H9 (cell line): ENCODE data around the gene ZNF165. TPM values are rescaled to one million over a fixed set of nuclear protein-coding genes. Genes with fewer than 3 reads are reported as not detected.

Experiments
- DNase-seq: peaks from one replicate; pipeline ENCODE4 v3.0.0-alpha.2; 2017
- H2AFZ ChIP-seq: one replicate; pipeline ENCODE4 v1.6.1; 2013; ENCODE audit warnings: mild to moderate bottlenecking, low read length, control low read depth, moderate library complexity
- H2AK5ac ChIP-seq: 2 replicates; pipeline ENCODE4 v1.6.1; 2013; ENCODE audit warnings: low read length, control low read depth, mixed read lengths; ENCODE audit not compliant: insufficient read length
- H2BK120ac ChIP-seq: one replicate; pipeline ENCODE4 v1.6.1; 2013; ENCODE audit warnings: low read depth, mild to moderate bottlenecking, low read length, control low read depth, inconsistent platforms; ENCODE audit not compliant: poor library complexity, severe bottlenecking
- H2BK12ac ChIP-seq: 2 replicates; pipeline ENCODE4 v1.6.1; 2013; ENCODE audit warnings: low read length, control low read depth, mixed read lengths, low read depth; ENCODE audit not compliant: insufficient read length
- H2BK15ac ChIP-seq: 2 replicates; pipeline ENCODE4 v1.6.1; 2013; ENCODE audit warnings: low read depth, low read length, control low read depth
- H2BK20ac ChIP-seq: one replicate; pipeline ENCODE4 v1.6.1; 2013; ENCODE audit warnings: low read depth, mild to moderate bottlenecking, low read length, control low read depth, inconsistent platforms; ENCODE audit not compliant: poor library complexity, severe bottlenecking
- H2BK5ac ChIP-seq: 2 replicates; pipeline ENCODE4 v1.6.1; 2013; ENCODE audit warnings: low read length, control low read depth, mixed read lengths; ENCODE audit not compliant: insufficient read length
- H3K14ac ChIP-seq: 2 replicates; pipeline ENCODE4 v1.6.1; 2013; ENCODE audit warnings: low read length, control low read depth; ENCODE audit not compliant: insufficient read depth
- H3K18ac ChIP-seq: 2 replicates; pipeline ENCODE4 v1.6.1; 2013; ENCODE audit warnings: low read depth, mild to moderate bottlenecking, mixed read lengths, low read length, control low read depth; ENCODE audit not compliant: insufficient read length
- H3K23ac ChIP-seq: 2 replicates; pipeline ENCODE4 v1.6.1; 2013; ENCODE audit warnings: low read length, control low read depth, mixed read lengths, low read depth; ENCODE audit not compliant: insufficient read length
- H3K23me2 ChIP-seq: 2 replicates; pipeline ENCODE4 v1.6.1; 2013; ENCODE audit warnings: low read depth, mild to moderate bottlenecking, mixed read lengths, low read length, control low read depth; ENCODE audit not compliant: insufficient read length, poor library complexity, severe bottlenecking
- H3K27ac ChIP-seq: 2 replicates; pipeline ENCODE4 v1.5.1; 2013; ENCODE audit warnings: low read length, control low read depth, mixed read lengths, low read depth; ENCODE audit not compliant: insufficient read length
- H3K27me3 ChIP-seq: 2 replicates; pipeline ENCODE4 v1.6.1; 2013; ENCODE audit warnings: low read length, control low read depth, inconsistent platforms; ENCODE audit not compliant: insufficient read depth
- H3K4ac ChIP-seq: 2 replicates; pipeline ENCODE4 v1.6.1; 2013; ENCODE audit warnings: low read depth, mild to moderate bottlenecking, control low read depth, inconsistent platforms, low read length, moderate library complexity
- H3K4me1 ChIP-seq: 2 replicates; pipeline ENCODE4 v1.6.1; 2013; ENCODE audit warnings: low read length, control low read depth, inconsistent platforms; ENCODE audit not compliant: insufficient read depth
- H3K4me2 ChIP-seq: 2 replicates; pipeline ENCODE4 v1.6.1; 2013; ENCODE audit warnings: low read length, control low read depth, mixed read lengths; ENCODE audit not compliant: insufficient read length, insufficient read depth
- H3K56ac ChIP-seq: 2 replicates; pipeline ENCODE4 v1.6.1; 2013; ENCODE audit warnings: low read depth, mild to moderate bottlenecking, mixed read lengths, low read length, control low read depth; ENCODE audit not compliant: insufficient read length
- H3K79me1 ChIP-seq: 2 replicates; pipeline ENCODE4 v1.6.1; 2013; ENCODE audit warnings: low read depth, mild to moderate bottlenecking, moderate library complexity, low read length, control low read depth, inconsistent platforms; ENCODE audit not compliant: insufficient read depth, poor library complexity, severe bottlenecking
- H3K79me2 ChIP-seq: 2 replicates; pipeline ENCODE4 v1.6.1; 2013; ENCODE audit warnings: low read length, control low read depth, inconsistent platforms; ENCODE audit not compliant: insufficient read depth
- H3K9ac ChIP-seq: 2 replicates; pipeline ENCODE4 v1.6.1; 2013; ENCODE audit warnings: low read length, control low read depth, mixed read lengths; ENCODE audit not compliant: insufficient read length; ENCODE audit errors: extremely low read depth
- H3K9me3 ChIP-seq: one replicate; pipeline ENCODE4 v1.6.1; 2013; ENCODE audit warnings: low read depth, low read length, inconsistent platforms; ENCODE audit not compliant: control insufficient read depth
- H3T11ph ChIP-seq: one replicate; pipeline ENCODE4 v1.6.1; 2013; ENCODE audit warnings: mild to moderate bottlenecking, low read length, control low read depth, inconsistent platforms
- H4K20me1 ChIP-seq: one replicate; pipeline ENCODE4 v1.6.1; 2013; ENCODE audit not compliant: control insufficient read depth, insufficient read length, insufficient read depth
- H4K5ac ChIP-seq: 2 replicates; pipeline ENCODE4 v1.6.1; 2013; ENCODE audit warnings: low read depth, mild to moderate bottlenecking, mixed read lengths, low read length, control low read depth; ENCODE audit not compliant: insufficient read length
- H4K8ac ChIP-seq: replicated peaks from 2 replicates; pipeline ENCODE4 v1.6.1; 2013; ENCODE audit warnings: low read length, control low read depth, mixed read lengths, low read depth; ENCODE audit not compliant: insufficient read length
- H4K91ac ChIP-seq: 2 replicates; pipeline ENCODE4 v1.6.1; 2013; ENCODE audit warnings: low read depth, mild to moderate bottlenecking, moderate library complexity, mixed read lengths, low read length, control low read depth; ENCODE audit not compliant: insufficient read length
- H3K27ac Mint-ChIP-seq, 3 experiments: 2 replicates in 2 of 3; 3 replicates in 1 of 3; pipeline ENCODE4 v1.8.0; 2020 to 2021; ENCODE audit warnings: mixed read lengths in 3 of 3, mild to moderate bottlenecking in 1 of 3, moderate library complexity in 1 of 3
- H3K27me3 Mint-ChIP-seq: 2 replicates; pipeline ENCODE4 v1.8.0; 2021; ENCODE audit warnings: low read depth, mild to moderate bottlenecking, moderate library complexity, mixed read lengths
- H3K36me3 Mint-ChIP-seq, 3 experiments: 2 replicates in 2 of 3; 3 replicates in 1 of 3; pipeline ENCODE4 v1.8.0; 2020 to 2021; ENCODE audit warnings: low read depth in 3 of 3, mixed read lengths in 3 of 3; ENCODE audit not compliant: insufficient read depth in 1 of 3
- H3K4me1 Mint-ChIP-seq, 2 experiments: 2 replicates each; pipeline ENCODE4 v1.8.0; 2020; ENCODE audit warnings: mixed read lengths in 2 of 2
- H3K4me3 Mint-ChIP-seq, 2 experiments: 2 replicates in 1 of 2; 3 replicates in 1 of 2; pipeline ENCODE4 v1.8.0; 2020 to 2021; ENCODE audit warnings: mild to moderate bottlenecking in 2 of 2, mixed read lengths in 2 of 2, moderate library complexity in 1 of 2
- H3K9me3 Mint-ChIP-seq, 2 experiments: 2 replicates in 1 of 2; 3 replicates in 1 of 2; pipeline ENCODE4 v1.8.0; 2020; ENCODE audit warnings: mild to moderate bottlenecking in 2 of 2, mixed read lengths in 2 of 2, moderate library complexity in 1 of 2
- WGBS: extraction: QIAGEN DNeasy Blood & Tissue Kit; methylation state at CpG from one replicate; pipeline ENCODE4 v1.1.7; 2013; ENCODE audit warnings: missing lambda C conversion rate, low lambda C conversion rate, mixed read lengths; ENCODE audit not compliant: insufficient read length; ENCODE audit errors: extremely low coverage; 5-methylcytosine and 5-hydroxymethylcytosine counted together
- total RNA-seq: library from RNA; stranded (reverse); gene quantifications from 2 replicates; pipeline ENCODE4 v1.2.1, GENCODE V29; 2021
- TF ChIP-seq, protein P1 (sequence below): fragments of 200-600 bp; sonication (generic); conservative IDR thresholded peaks from 3 replicates; pipeline ENCODE4 v1.8.0; 2021; ENCODE audit warnings: antibody characterized with exemption, mild to moderate bottlenecking

The ZNF165 gene
- total RNA-seq, 1 experiment from 2014 or later, result 5.8 TPM

DNA sequence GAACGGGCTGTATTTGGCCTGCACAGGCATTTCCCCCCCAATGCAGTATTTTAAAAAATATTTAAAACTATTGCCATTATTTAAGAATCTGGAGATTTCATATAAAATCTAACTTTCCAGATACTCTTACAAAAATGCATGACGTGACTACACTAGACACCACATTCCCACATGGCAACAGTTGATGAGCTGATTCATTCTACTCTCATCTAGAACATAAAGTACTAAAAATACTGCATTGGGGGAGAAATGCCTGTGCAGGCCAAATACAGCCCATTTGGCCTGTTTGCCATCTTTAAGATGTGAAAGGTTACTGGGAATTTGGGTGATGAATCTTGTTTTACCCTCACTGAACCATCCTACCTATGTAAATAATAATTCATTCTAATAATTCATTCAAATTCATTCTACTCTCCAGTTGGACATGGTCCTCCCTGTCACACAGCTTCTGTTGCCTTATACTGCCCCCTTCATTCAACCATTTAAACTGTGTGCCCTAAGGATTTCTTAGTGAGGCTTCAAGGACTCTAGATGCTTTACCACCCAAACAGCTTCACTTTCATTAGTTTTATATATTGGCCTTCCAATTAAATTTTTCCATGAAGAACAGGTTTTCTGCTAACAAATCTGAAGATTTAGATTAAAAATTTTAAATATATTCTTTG is 37.1 kb downstream of the ZNF165 start:
- H3K27ac ChIP-seq, result no peak overlapping the region
- no peak overlapping the region for H3K4me2 ChIP-seq
- Mint-ChIP-seq H3K9me3 (no peaks in the 10 kb centered on the region), H3K4me1 (no peaks in the 10 kb centered on the region), H3K27ac (no peak overlapping the region), H3K36me3 (peaks cover 7 to 29% (median 23%) of the 10 kb centered on the region in 3 experiments; a peak in 6 of 7 replicates), H3K27me3 (peaks cover 2% of the 10 kb centered on the region; the same call in 1 of the 2 replicates), H3K4me3 (no peak overlapping the region)
- H3K9me3 ChIP-seq, result no peaks in the 10 kb centered on the region
- H3K79me2 ChIP-seq, result no peaks in the 10 kb centered on the region
- no peak overlapping the region for H3K18ac ChIP-seq
- H2BK5ac ChIP-seq, result no peak overlapping the region
- no peak overlapping the region for H4K5ac ChIP-seq
- H3K4me1 ChIP-seq, result no peaks in the 10 kb centered on the region
- H3K79me1 ChIP-seq, result no peaks in the 10 kb centered on the region
- no peak overlapping the region for H3K56ac ChIP-seq
- H3K23me2 ChIP-seq, result no peaks in the 10 kb centered on the region
- no peaks in the 10 kb centered on the region for H3K27me3 ChIP-seq
- no peak overlapping the region for H3T11ph ChIP-seq
- H4K8ac ChIP-seq, result no peak overlapping the region
- H4K20me1 ChIP-seq, result no peaks in the 10 kb centered on the region
- H3K4ac ChIP-seq, result no peak overlapping the region
- TF ChIP-seq, protein P1, sequence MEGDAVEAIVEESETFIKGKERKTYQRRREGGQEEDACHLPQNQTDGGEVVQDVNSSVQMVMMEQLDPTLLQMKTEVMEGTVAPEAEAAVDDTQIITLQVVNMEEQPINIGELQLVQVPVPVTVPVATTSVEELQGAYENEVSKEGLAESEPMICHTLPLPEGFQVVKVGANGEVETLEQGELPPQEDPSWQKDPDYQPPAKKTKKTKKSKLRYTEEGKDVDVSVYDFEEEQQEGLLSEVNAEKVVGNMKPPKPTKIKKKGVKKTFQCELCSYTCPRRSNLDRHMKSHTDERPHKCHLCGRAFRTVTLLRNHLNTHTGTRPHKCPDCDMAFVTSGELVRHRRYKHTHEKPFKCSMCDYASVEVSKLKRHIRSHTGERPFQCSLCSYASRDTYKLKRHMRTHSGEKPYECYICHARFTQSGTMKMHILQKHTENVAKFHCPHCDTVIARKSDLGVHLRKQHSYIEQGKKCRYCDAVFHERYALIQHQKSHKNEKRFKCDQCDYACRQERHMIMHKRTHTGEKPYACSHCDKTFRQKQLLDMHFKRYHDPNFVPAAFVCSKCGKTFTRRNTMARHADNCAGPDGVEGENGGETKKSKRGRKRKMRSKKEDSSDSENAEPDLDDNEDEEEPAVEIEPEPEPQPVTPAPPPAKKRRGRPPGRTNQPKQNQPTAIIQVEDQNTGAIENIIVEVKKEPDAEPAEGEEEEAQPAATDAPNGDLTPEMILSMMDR, result peak; percentile 36; the same call in 2 of the 3 replicates
- H2AFZ ChIP-seq, result no peak overlapping the region
- no peak overlapping the region for H2AK5ac ChIP-seq
- H3K14ac ChIP-seq, result no peak overlapping the region
- no peak overlapping the region for H3K9ac ChIP-seq
- H2BK15ac ChIP-seq, result no peak overlapping the region
- no peak overlapping the region for H2BK120ac ChIP-seq
- no peak overlapping the region for H4K91ac ChIP-seq
- no peak overlapping the region for H2BK20ac ChIP-seq
- no peak for DNase-seq
- H2BK12ac ChIP-seq, result no peak overlapping the region
- no peak overlapping the region for H3K23ac ChIP-seq
- WGBS, result no CpG with 5 or more reads among the region's 2 CpGs
